GM19023 (cell line): ENCODE data around the gene ANKK1.

Experiments used
- ATAC-seq: cut with Tn5 transposase; IDR thresholded peaks from one replicate; pipeline ENCODE4 v1.9.1; 2021; ENCODE audit warnings: mild to moderate bottlenecking, moderate library complexity; ENCODE audit not compliant: unreplicated experiment

ANKK1 gene

GRCh38 chr11:113376156-113376555, 11.4 kb upstream of the ANKK1 start:
- ATAC-seq = peak; percentile 80

- ATAC-seq = no peak
Observed at GRCh38 chr11:113377681-113378412, 9.7 kb upstream of the ANKK1 start.

GRCh38 chr11:113378692-113379091, 8.9 kb upstream of the ANKK1 start:
- ATAC-seq = no peak

- ATAC-seq = no peak
Observed at GRCh38 chr11:113382121-113382520, 5.5 kb upstream of the ANKK1 start.

- no peak for ATAC-seq
Observed at GRCh38 chr11:113384551-113384950, 3.0 kb upstream of the ANKK1 start.

- no peak for ATAC-seq
Observed at GRCh38 chr11:113385749-113386148, 1.8 kb upstream of the ANKK1 start.

- no peak for ATAC-seq
Observed at GRCh38 chr11:113386866-113387265, 713 bp upstream of the ANKK1 start.

- ATAC-seq = no peak
Observed at GRCh38 chr11:113389272-113389671, 1.7 kb downstream of the ANKK1 start.

GRCh38 chr11:113392236-113392921, 4.8 kb downstream of the ANKK1 start:
- ATAC-seq = no peak

GRCh38 chr11:113393501-113393985, 6.0 kb downstream of the ANKK1 start:
- ATAC-seq = no peak

GRCh38 chr11:113394919-113395318, 7.3 kb downstream of the ANKK1 start:
- ATAC-seq = no peak

GRCh38 chr11:113395782-113396336, 8.3 kb downstream of the ANKK1 start:
- ATAC-seq = no peak

- no peak for ATAC-seq
Observed at GRCh38 chr11:113396690-113397089, 9.1 kb downstream of the ANKK1 start.

- no peak for ATAC-seq
Observed at GRCh38 chr11:113397212-113397611, 9.6 kb downstream of the ANKK1 start.

- ATAC-seq = no peak
Observed at GRCh38 chr11:113397821-113398220, 10.2 kb downstream of the ANKK1 start.

- no peak for ATAC-seq
Observed at GRCh38 chr11:113398669-113399430, 11.3 kb downstream of the ANKK1 start.

GRCh38 chr11:113400631-113401230, 13.2 kb downstream of the ANKK1 start:
- ATAC-seq = no peak

- ATAC-seq = no peak
Observed at GRCh38 chr11:113401718-113402117, 14.1 kb downstream of the ANKK1 start.

GRCh38 chr11:113404859-113405430, 17.4 kb downstream of the ANKK1 start:
- ATAC-seq = no peak

GRCh38 chr11:113405724-113406478, 18.3 kb downstream of the ANKK1 start:
- ATAC-seq = no peak
